ENCODE data around the gene FSHR. TPM values are rescaled to one million over a fixed set of nuclear protein-coding genes. Genes with fewer than 3 reads are reported as not detected.

FSHR gene
- total RNA-seq, 1 donor from 2014 or later, result not detected

GRCh38 chr2:48982887-48983435, 171.4 kb downstream of the FSHR start:
- no peak for TF ChIP-seq CTCF (IDR thresholded peaks at IDR 0.05; ENCODE audit: insufficient read depth, low read length, severe bottlenecking)
- no peaks in the 10 kb centered on the region for H3K27me3 ChIP-seq (ENCODE audit: control insufficient read depth, insufficient read depth, low read length)
- H3K36me3 ChIP-seq (ENCODE audit: control insufficient read depth, insufficient read depth, low read length), result no peaks in the 10 kb centered on the region
- no peak for FAIRE-seq
- H3K4me3 ChIP-seq (ENCODE audit: low read depth, low read length), result no peak overlapping the region
- no peak for DNase-seq (ENCODE audit: low read depth)

- no peak for FAIRE-seq
Measured at GRCh38 chr2:48980846-48981245, 173.5 kb downstream of the FSHR start.

GRCh38 chr2:48979691-48980090, 174.6 kb downstream of the FSHR start:
- no peak for TF ChIP-seq CTCF (IDR thresholded peaks at IDR 0.05; ENCODE audit: insufficient read depth, low read length, severe bottlenecking)
- H3K4me3 ChIP-seq (ENCODE audit: low read depth, low read length), result no peak overlapping the region
- no peak for DNase-seq (ENCODE audit: low read depth)
- H3K36me3 ChIP-seq (ENCODE audit: control insufficient read depth, insufficient read depth, low read length), result no peaks in the 10 kb centered on the region
- no peak for FAIRE-seq
- no peaks in the 10 kb centered on the region for H3K27me3 ChIP-seq (ENCODE audit: control insufficient read depth, insufficient read depth, low read length)

More at GRCh38 chr2:48980846-48981245, 173.5 kb downstream of the FSHR start:
- H3K4me3 ChIP-seq (ENCODE audit: low read depth, low read length), result no peak overlapping the region
- no peak for TF ChIP-seq CTCF (IDR thresholded peaks at IDR 0.05; ENCODE audit: insufficient read depth, low read length, severe bottlenecking)
- DNase-seq (ENCODE audit: low read depth), result no peak
- no peaks in the 10 kb centered on the region for H3K27me3 ChIP-seq (ENCODE audit: control insufficient read depth, insufficient read depth, low read length)
- no peaks in the 10 kb centered on the region for H3K36me3 ChIP-seq (ENCODE audit: control insufficient read depth, insufficient read depth, low read length)

- Histone ChIP-seq H3K27me3 (ENCODE audit: control insufficient read depth, insufficient read depth, low read length) (no peaks in the 10 kb centered on the region), H3K4me3 (ENCODE audit: low read depth, low read length) (no peak overlapping the region), H3K36me3 (ENCODE audit: control insufficient read depth, insufficient read depth, low read length) (no peaks in the 10 kb centered on the region)
- TF ChIP-seq CTCF (IDR thresholded peaks at IDR 0.05; ENCODE audit: insufficient read depth, low read length, severe bottlenecking), result no peak
- DNase-seq (ENCODE audit: low read depth) (no peak), FAIRE-seq (no peak)
Measured at GRCh38 chr2:48978131-48978530, 176.2 kb downstream of the FSHR start.

- DNase-seq (ENCODE audit: low read depth), result no peak
- Histone ChIP-seq H3K36me3 (ENCODE audit: control insufficient read depth, insufficient read depth, low read length) (no peaks in the 10 kb centered on the region), H3K4me3 (ENCODE audit: low read depth, low read length) (no peak overlapping the region), H3K27me3 (ENCODE audit: control insufficient read depth, insufficient read depth, low read length) (no peaks in the 10 kb centered on the region)
- TF ChIP-seq CTCF (IDR thresholded peaks at IDR 0.05; ENCODE audit: insufficient read depth, low read length, severe bottlenecking), result no peak
- no peak for FAIRE-seq
Measured at GRCh38 chr2:48971801-48972200, 182.5 kb downstream of the FSHR start.

- DNase-seq (ENCODE audit: low read depth) (no peak), FAIRE-seq (no peak)
- TF ChIP-seq CTCF (IDR thresholded peaks at IDR 0.05; ENCODE audit: insufficient read depth, low read length, severe bottlenecking), result no peak
Measured at GRCh38 chr2:48968011-48968410, 186.3 kb downstream of the FSHR start.

More at GRCh38 chr2:48968011-48968410, 186.3 kb downstream of the FSHR start:
- no peaks in the 10 kb centered on the region for H3K27me3 ChIP-seq (ENCODE audit: control insufficient read depth, insufficient read depth, low read length)
- H3K36me3 ChIP-seq (ENCODE audit: control insufficient read depth, insufficient read depth, low read length), result no peaks in the 10 kb centered on the region
- H3K4me3 ChIP-seq (ENCODE audit: low read depth, low read length), result no peak overlapping the region
